ENCODE measurements around the gene GASK1A.

The GASK1A gene

GRCh38 chr3:42982645-42983412 is 3.7 kb downstream of the GASK1A start:
- no peak for DNase-seq (ENCODE audit: low spot score)

- DNase-seq (ENCODE audit: low spot score), result no peak
Observed at GRCh38 chr3:42983927-42984326, 4.8 kb downstream of the GASK1A start.

GRCh38 chr3:42984701-42985100 is 5.6 kb downstream of the GASK1A start:
- no peak for DNase-seq (ENCODE audit: low spot score)

GRCh38 chr3:42988097-42988496 is 9.0 kb downstream of the GASK1A start:
- DNase-seq (ENCODE audit: low spot score), result no peak

- DNase-seq (ENCODE audit: low spot score), result no peak
Observed at GRCh38 chr3:42988566-42988965, 9.5 kb downstream of the GASK1A start.

- DNase-seq (ENCODE audit: low spot score), result no peak
Observed at GRCh38 chr3:42991341-42992315, 12.5 kb downstream of the GASK1A start.

GRCh38 chr3:42994595-42994994 is 15.5 kb downstream of the GASK1A start:
- DNase-seq (ENCODE audit: low spot score), result no peak

GRCh38 chr3:42996021-42996420 is 16.9 kb downstream of the GASK1A start:
- DNase-seq (ENCODE audit: low spot score), result no peak

GRCh38 chr3:42996633-42997075 is 17.5 kb downstream of the GASK1A start:
- DNase-seq (ENCODE audit: low spot score), result no peak

GRCh38 chr3:42999212-42999611 is 20.1 kb downstream of the GASK1A start:
- no peak for DNase-seq (ENCODE audit: low spot score)

GRCh38 chr3:42999632-43000031 is 20.5 kb downstream of the GASK1A start:
- DNase-seq (ENCODE audit: low spot score), result no peak

- no peak for DNase-seq (ENCODE audit: low spot score)
Observed at GRCh38 chr3:43000387-43000786, 21.3 kb downstream of the GASK1A start.

GRCh38 chr3:43001094-43001553 is 22.0 kb downstream of the GASK1A start:
- DNase-seq (ENCODE audit: low spot score), result no peak

GRCh38 chr3:43001556-43002121 is 22.5 kb downstream of the GASK1A start:
- DNase-seq (ENCODE audit: low spot score), result no peak

- no peak for DNase-seq (ENCODE audit: low spot score)
Observed at GRCh38 chr3:43004282-43004681, 25.2 kb downstream of the GASK1A start.

- DNase-seq (ENCODE audit: low spot score), result no peak
Observed at GRCh38 chr3:43005253-43005652, 26.1 kb downstream of the GASK1A start.

GRCh38 chr3:43005981-43006380 is 26.9 kb downstream of the GASK1A start:
- no peak for DNase-seq (ENCODE audit: low spot score)

GRCh38 chr3:43006825-43007224 is 27.7 kb downstream of the GASK1A start:
- DNase-seq (ENCODE audit: low spot score), result no peak

GRCh38 chr3:43009547-43009946 is 30.4 kb downstream of the GASK1A start:
- no peak for DNase-seq (ENCODE audit: low spot score)

- no peak for DNase-seq (ENCODE audit: low spot score)
Observed at GRCh38 chr3:43010638-43011037, 31.5 kb downstream of the GASK1A start.

GRCh38 chr3:43011638-43012037 is 32.5 kb downstream of the GASK1A start:
- no peak for DNase-seq (ENCODE audit: low spot score)

GRCh38 chr3:43012174-43012573 is 33.1 kb downstream of the GASK1A start:
- no peak for DNase-seq (ENCODE audit: low spot score)

- no peak for DNase-seq (ENCODE audit: low spot score)
Observed at GRCh38 chr3:43013256-43013655, 34.1 kb downstream of the GASK1A start.
